GM18867 (cell line): ENCODE results near the gene AMPD3.

ENCODE experiments used
- ATAC-seq: cut with Tn5 transposase; IDR thresholded peaks from one replicate; pipeline ENCODE4 v1.9.1; 2021; ENCODE audit warnings: mild to moderate bottlenecking, moderate library complexity; ENCODE audit not compliant: unreplicated experiment

Gene AMPD3

DNA sequence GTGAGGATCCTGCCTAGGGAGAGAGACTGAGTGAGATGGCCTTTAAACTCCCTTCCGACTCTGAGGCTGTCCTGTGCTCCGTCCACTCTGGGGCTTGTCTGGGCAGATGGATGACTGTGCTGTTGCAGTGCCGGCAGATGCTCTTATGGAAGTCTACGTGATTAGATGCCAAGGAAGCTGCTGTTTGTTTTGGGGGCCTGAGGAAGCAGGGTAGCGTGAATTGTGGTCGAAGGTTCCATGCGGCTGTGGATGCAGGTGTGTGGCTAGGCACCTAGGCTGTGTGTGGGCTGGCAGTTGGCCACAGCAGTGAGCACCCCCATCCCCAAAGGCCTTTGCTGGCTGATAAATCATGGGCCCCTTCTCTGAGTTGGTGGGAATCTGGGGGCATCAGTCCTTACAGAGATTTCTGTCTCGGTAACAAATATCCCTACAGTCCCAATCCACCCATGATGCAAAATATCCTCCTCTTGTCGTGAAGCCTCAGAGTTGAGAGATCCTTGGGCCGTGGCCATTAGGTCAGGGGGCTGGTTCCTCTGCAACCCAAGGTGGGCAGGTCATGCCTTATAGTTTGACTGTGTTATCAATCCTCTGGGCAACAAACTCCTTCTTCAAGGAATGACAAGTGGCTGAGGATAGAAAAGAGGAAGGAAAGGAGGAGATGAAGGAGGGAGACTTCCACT lies 31.2 kb downstream of the AMPD3 start:
- no peak for ATAC-seq

DNA sequence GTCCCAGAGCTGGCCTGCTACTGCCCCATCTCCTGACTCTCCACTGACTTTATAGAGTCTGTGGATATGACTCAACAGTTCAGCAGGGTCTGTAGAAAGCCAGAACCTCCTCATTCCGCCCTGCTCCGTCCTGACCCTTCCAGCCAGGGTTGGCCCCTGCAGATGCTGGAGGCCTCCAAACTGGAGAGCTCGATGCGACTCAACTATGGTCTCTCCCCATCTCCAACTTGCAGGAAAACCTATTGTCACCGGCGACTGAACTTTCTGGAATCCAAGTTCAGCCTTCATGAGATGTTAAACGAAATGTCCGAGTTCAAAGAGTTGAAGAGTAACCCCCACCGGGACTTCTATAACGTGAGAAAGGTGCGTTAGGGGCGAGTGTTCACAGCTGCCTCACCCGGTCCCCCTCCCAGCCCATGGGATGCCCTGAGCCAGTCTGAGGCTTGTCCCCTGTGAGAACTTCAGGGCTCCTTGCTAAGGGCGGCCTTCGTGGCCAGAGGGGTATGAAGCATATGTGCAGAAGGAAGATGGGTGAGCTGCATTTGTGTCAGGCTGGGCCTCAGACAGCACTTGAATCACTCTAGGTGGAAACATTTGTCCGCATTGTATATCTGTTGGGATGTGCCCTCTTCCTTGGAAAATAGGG lies 32.1 kb downstream of the AMPD3 start:
- no peak for ATAC-seq

DNA sequence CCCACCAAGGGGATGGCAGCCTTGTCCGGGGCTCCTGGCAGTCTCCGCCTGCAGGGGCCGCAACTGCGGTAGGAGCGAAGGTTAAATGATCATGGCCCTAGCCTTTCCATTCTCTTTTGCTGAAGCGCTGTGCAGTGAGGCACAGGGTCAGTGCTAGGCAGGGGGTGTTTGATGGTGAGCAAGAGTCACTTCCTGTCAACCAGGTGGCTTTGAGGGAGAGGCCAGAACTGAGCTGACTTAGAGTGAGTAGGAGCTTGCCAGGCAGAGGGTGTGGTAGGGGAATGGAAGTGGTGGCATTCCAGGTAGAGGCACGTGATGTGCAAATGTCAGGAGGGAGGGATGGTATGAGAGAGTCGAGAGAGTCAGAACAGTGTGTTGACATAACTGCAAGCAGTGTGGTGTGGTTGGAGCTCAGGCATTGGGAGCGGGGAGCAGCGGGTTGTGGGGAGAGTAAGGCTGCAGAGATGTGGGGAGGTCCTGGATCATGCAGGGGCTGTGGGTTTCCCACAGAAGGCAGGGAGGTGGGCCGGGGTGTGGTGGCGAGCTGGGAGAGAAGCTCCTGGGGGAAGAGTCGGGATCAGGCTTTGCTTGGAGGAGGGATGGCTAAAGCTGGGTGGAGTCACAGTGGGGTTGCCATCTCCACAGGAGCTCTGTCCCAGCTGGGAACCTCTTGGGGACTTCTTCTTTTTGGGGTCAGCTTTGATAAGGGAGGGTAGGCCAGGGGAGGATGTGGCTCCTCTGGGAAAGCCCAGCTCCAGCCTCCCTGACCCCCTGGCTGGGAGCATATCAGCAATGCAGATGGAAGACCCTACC lies 33.3 kb downstream of the AMPD3 start:
- peak; percentile 2 for ATAC-seq

- peak; percentile 67 for ATAC-seq
Measured at GRCh38 chr11:10488934-10489691, 34.0 kb downstream of the AMPD3 start.

DNA sequence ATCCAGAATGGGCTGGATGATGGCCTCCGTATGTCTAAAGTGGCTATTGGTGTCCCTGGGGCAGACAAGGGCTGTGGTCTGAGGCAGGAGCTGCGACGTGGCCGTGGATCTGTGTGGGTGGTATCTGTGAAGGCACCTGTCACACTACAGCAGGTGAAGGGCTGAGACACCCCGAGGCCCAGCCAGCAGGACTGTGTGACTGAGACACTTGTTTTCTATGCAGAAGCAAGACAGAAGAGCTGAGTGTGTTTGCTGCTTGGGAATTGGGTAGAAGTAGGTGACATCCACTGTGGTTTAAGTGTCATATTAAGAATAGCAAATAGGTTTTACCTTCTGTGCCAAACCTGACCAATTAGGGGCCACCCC lies 35.0 kb downstream of the AMPD3 start:
- no peak for ATAC-seq

GRCh38 chr11:10490398-10491241 lies 35.6 kb downstream of the AMPD3 start:
- no peak for ATAC-seq

GRCh38 chr11:10492084-10492483 lies 37.0 kb downstream of the AMPD3 start:
- ATAC-seq: no peak

- no peak for ATAC-seq
Measured at GRCh38 chr11:10493041-10493663, 38.1 kb downstream of the AMPD3 start.

- no peak for ATAC-seq
Measured at GRCh38 chr11:10494636-10495463, 39.8 kb downstream of the AMPD3 start.

- ATAC-seq: no peak
Measured at GRCh38 chr11:10495464-10495786, 40.4 kb downstream of the AMPD3 start.

DNA sequence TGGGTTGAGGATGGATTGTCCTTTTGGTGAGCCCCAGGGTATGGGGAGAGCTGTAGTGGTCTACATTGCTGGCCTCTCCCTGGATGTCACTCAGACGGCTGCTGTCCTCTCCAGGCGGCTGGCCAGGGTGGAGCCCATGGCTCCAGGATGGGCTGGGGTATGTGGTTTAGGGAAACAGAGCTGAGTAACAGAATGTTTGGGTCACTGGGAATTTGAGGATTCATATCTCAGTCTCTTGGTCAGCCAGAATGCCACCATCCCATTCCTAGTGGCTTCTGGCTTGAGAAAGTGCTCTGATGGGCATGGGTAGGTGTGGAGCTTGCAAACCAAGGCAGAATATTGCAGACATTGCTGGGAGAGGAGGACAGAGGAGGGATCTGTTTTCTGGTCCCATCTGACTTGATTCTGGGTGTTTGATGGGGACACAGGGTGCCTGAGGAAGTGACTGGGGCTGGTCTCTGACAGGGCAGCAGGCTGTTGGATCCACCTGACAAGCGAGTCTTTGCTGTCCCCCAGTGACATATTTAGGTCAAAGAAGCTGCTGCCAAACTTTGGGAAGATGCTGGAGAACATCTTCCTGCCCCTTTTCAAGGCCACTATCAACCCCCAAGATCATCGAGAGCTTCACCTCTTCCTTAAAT lies 41.4 kb downstream of the AMPD3 start:
- ATAC-seq: no peak

DNA sequence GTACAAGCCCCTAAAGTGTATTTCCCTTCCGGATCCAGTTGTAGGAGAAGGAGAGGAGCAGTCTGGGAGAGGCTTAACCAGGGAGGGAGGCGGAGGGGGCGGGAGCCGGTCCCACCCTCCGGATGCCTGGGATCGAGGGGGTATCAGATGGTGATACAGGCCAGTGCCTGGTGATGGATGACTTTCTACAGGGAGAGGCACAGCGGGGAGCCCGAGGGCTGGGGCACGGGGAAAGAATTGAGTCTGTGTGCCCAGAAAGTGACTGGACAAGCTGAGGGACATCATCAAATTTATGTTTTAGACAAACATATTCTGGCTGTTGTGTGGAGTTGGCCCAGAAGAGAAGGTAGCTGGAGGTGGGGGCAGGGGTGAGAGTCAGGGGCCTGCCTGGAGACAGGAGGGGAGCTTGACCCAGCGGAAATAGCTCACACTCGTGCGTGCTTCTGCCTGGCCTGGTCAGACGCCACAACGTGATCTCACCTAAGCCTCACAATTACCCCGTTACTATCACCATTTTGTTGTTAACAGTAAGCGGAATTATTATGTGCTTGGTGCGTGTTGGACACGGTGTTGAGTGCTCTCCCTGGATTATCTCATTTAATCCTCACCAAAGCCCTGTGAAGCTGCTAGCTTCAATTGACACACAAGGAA lies 42.4 kb downstream of the AMPD3 start:
- no peak for ATAC-seq

DNA sequence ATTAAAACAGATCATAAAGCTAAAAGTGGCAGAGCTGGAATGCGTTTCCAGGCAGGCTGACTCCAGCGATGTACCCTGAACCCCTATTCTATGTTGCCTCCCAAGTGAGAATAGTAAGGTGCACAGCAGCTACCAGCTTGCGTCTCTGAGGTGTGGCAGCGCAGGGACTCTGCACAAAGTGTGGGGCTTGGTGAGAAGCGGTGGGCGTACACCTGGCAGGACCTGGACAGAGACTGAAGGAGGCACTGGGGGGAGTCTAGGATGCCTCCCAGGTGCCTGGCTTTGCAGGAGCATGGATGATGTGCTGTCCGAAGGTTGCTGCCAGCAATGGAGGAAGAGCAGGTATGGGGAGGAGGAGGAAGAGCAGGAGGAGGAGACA lies 42.9 kb downstream of the AMPD3 start:
- no peak for ATAC-seq

DNA sequence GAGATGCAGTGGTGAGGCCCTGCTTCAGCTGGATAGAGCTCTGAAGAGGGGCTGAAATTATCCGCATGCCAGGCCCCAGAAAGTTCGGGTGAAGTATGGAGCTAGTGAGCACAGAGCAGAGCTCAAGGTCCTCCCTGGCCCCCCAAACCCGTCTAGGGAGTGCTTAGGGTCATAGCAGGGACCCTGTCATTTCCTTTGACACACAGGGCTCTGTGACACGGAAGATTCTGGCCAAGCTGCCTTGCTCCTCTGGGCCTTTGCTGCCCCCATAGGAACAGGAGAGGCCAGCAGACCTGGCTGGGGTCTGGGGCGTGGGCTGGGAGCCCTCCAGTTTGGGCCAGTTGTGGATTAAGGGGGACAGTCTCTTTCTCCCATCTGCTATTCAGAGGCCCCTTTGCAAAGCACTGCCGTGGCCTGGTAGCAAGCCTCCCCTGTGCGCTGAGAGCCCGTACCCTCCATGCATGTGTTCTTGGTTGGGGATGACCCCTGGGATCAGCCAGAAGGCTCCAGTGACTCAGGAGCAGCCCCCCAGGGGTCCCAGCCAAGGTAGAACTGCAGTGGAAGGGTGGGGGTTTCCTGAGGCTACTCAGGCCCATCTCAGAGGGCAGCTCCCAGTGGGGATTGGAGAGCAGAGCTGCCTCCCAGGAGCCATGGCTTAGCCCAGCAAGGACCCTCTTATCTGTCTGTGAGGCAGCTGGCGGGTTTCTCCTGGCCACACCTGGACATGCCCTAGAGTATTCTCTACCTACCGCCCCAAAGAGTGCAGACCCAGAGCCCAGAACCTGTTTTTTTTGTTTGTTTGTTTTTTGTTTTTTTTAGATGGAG lies 43.6 kb downstream of the AMPD3 start:
- no peak for ATAC-seq

- no peak for ATAC-seq
Measured at GRCh38 chr11:10499452-10499851, 44.4 kb downstream of the AMPD3 start.

GRCh38 chr11:10499874-10500601 lies 45.0 kb downstream of the AMPD3 start:
- ATAC-seq: no peak
